Measurements from ENCODE around the gene SPACA7. TPM values are rescaled to one million over a fixed set of nuclear protein-coding genes. Genes with fewer than 3 reads are reported as not detected.

The SPACA7 gene
- total and polyA plus RNA-seq, 10 of the 15 experiments (the other 5 are each of a cell fraction or from before 2014, with no cell fraction given), result not detected

DNA sequence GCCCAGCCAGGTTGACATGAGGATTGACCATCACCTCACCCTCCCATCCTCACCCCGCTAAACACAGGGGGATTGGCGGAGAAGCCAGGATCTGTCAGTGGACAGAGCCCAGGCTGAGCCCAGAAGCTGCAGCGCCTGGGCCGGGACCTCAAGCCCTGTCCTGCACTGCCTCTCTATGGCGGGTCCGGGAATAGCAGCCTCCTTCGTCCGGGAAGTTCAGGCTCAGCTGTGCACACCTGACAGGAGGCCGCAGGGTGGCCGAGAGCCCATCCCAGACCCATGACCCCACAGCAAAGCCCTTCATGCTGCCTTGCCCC lies 67.8 kb downstream of the SPACA7 start:
- H3K4me2 ChIP-seq (ENCODE audit: control insufficient read depth, insufficient read depth), result no peak overlapping the region
- no peak overlapping the region for H2AFZ ChIP-seq (ENCODE audit: control insufficient read depth, low read depth, low read length)
- ChIA-PET CTCF (interaction anchor here (0.7 to 2.6 kb wide), 7 partner anchors 11 to 1015 kb away, joined by 3 to 14 read pairs (median 3); no protein-coding TSS in a partner anchor), POLR2A (no interaction called here), SMC1A (ENCODE audit: uncharacterized antibody, unreplicated experiment) (interaction anchor here (0.9 to 1.5 kb wide), 3 partner anchors 162 to 1988 kb away, joined by 3 to 5 read pairs (median 3); no protein-coding TSS in a partner anchor), RAD21 (ENCODE audit: unreplicated experiment) (interaction anchor here (0.6 to 2.4 kb wide), 3 partner anchors 939 to 970 kb away, joined by 3 to 12 read pairs (median 4); no protein-coding TSS in a partner anchor)
- no peaks in the 10 kb centered on the region for H3K4me1 ChIP-seq (ENCODE audit: control insufficient read depth, insufficient read depth, low read length)
- no peak overlapping the region for H3K27ac ChIP-seq (ENCODE audit: control insufficient read depth, insufficient read depth)
- H4K20me1 ChIP-seq (ENCODE audit: control insufficient read depth, insufficient read depth), result no peaks in the 10 kb centered on the region
- no peaks in the 10 kb centered on the region for H3K27me3 ChIP-seq (replicated peaks in 1 of 2; ENCODE audit: control insufficient read depth in 2 of 2, insufficient read depth in 2 of 2, low read length in 1 of 2)
- in situ Hi-C loops (cut with MboI), result loop anchor here (5.0 to 25.0 kb wide), 2 partner anchors 972 to 1357 kb away; no protein-coding TSS in a partner anchor
- H3K9me3 ChIP-seq (replicated peaks; ENCODE audit: control insufficient read depth, insufficient read depth, low read length), result no peaks in the 10 kb centered on the region
- WGBS (ENCODE audit: insufficient coverage, insufficient replicate concordance, low lambda C conversion rate, missing lambda C conversion rate), result 14% methylated on average over 10 of the region's 10 CpGs
- H3K9ac ChIP-seq (ENCODE audit: control insufficient read depth, insufficient read depth, low read length), result no peak overlapping the region
- H3K36me3 ChIP-seq (ENCODE audit: control insufficient read depth in 2 of 2, insufficient read depth in 2 of 2, low read length in 1 of 2), result no peaks in the 10 kb centered on the region
- H3K79me2 ChIP-seq (ENCODE audit: control insufficient read depth, insufficient read depth, low read length), result no peaks in the 10 kb centered on the region
- ATAC-seq, result peak; percentile 91
- no TSS peak for BruUV-seq (replicated peaks)
- no peak overlapping the region for H3K4me3 ChIP-seq
- no peak for DNase-seq (ENCODE audit: low read depth, low spot score)
- TF ChIP-seq PAX5 (IDR thresholded peaks at IDR 0.05; ENCODE audit: borderline replicate concordance, low read depth, low read length), result no peak
- no peak for TF ChIP-seq HDAC2 (IDR thresholded peaks at IDR 0.05)
- TF ChIP-seq RAD21 (IDR thresholded peaks at IDR 0.05; ENCODE audit: insufficient read depth, low read depth, low read length), result peak; percentile 79
- no peak for TF ChIP-seq GABPA (IDR thresholded peaks at IDR 0.05; ENCODE audit: low read depth)
- TF ChIP-seq MYB (IDR thresholded peaks at IDR 0.05; ENCODE audit: borderline replicate concordance, low read depth, low read length), result no peak
- 0 out of 2 replicates have a peak, but pooled peaks have one; percentile 22 for TF ChIP-seq LARP7 (IDR thresholded peaks at IDR 0.05)
- TF ChIP-seq, protein P1, sequence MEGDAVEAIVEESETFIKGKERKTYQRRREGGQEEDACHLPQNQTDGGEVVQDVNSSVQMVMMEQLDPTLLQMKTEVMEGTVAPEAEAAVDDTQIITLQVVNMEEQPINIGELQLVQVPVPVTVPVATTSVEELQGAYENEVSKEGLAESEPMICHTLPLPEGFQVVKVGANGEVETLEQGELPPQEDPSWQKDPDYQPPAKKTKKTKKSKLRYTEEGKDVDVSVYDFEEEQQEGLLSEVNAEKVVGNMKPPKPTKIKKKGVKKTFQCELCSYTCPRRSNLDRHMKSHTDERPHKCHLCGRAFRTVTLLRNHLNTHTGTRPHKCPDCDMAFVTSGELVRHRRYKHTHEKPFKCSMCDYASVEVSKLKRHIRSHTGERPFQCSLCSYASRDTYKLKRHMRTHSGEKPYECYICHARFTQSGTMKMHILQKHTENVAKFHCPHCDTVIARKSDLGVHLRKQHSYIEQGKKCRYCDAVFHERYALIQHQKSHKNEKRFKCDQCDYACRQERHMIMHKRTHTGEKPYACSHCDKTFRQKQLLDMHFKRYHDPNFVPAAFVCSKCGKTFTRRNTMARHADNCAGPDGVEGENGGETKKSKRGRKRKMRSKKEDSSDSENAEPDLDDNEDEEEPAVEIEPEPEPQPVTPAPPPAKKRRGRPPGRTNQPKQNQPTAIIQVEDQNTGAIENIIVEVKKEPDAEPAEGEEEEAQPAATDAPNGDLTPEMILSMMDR (IDR thresholded peaks at IDR 0.05 in 2 of 3, conservative IDR thresholded peaks at IDR 0.05 in 1 of 3; ENCODE audit: control insufficient read depth in 2 of 3, extremely low read depth in 1 of 3, insufficient read depth in 1 of 3, low read depth in 3 of 3, low read length in 3 of 3), result peak; percentile 78 to 93 (median 81)
- peak; percentile 68 for TF ChIP-seq SMC3 (IDR thresholded peaks at IDR 0.05; ENCODE audit: borderline replicate concordance, low read length)
- no peak for TF ChIP-seq PAX8 (IDR thresholded peaks at IDR 0.05)
- no peak for TF ChIP-seq ASH2L (IDR thresholded peaks at IDR 0.05; ENCODE audit: borderline replicate concordance, low read depth)
- intact Hi-C loops (cut with micrococcal nuclease; ENCODE audit: unreplicated experiment), result loop anchor here (1.0 to 10.0 kb wide), 2 partner anchors 161 to 970 kb away; no protein-coding TSS in a partner anchor
- no peak for FAIRE-seq
